SJSA1 (cell line): ENCODE measurements around the gene PCDHA5. TPM values are rescaled to one million over a fixed set of nuclear protein-coding genes. Genes with fewer than 3 reads are reported as not detected.
"Not testable (repeated sequence)": the region's sequence is repeated elsewhere in the genome, so short reads cannot be mapped to it uniquely, and the experiment has no call there.

Source experiments
- DNase-seq, 2 experiments: peaks; one replicate each; pipeline ENCODE4 v3.0.0-alpha.2; 2015 to 2020; ENCODE audit warnings: low spot score in 2 of 2, low read depth in 1 of 2
- H3K27ac ChIP-seq: fragments of 250-450 bp; sonication (Bioruptor Pico); 2 replicates; pipeline ENCODE4 v1.5.1; 2020; ENCODE audit warnings: mild to moderate bottlenecking, moderate library complexity
- H3K27me3 ChIP-seq: fragments of 250-450 bp; sonication (Bioruptor Pico); replicated peaks from 2 replicates; pipeline ENCODE4 v1.5.1; 2020; ENCODE audit warnings: mild to moderate bottlenecking, moderate library complexity
- H3K36me3 ChIP-seq: fragments of 250-450 bp; sonication (Bioruptor Pico); 2 replicates; pipeline ENCODE4 v1.5.1; 2020; ENCODE audit warnings: mild to moderate bottlenecking
- H3K4me1 ChIP-seq: fragments of 250-450 bp; sonication (Bioruptor Pico); replicated peaks from 2 replicates; pipeline ENCODE4 v1.6.1; 2021; ENCODE audit warnings: mild to moderate bottlenecking
- H3K4me3 ChIP-seq: fragments of 250-450 bp; sonication (Bioruptor Pico); 2 replicates; pipeline ENCODE4 v1.5.1; 2020; ENCODE audit warnings: mild to moderate bottlenecking
- H3K9me3 ChIP-seq: fragments of 250-450 bp; sonication (Bioruptor Pico); replicated peaks from 2 replicates; pipeline ENCODE4 v1.5.1; 2020; ENCODE audit warnings: mild to moderate bottlenecking
- total RNA-seq: library from RNA; depleted of rRNA; stranded (reverse); fragments of >200 nt; shearing (Covaris generic); gene quantifications from 2 replicates; pipeline ENCODE4 v1.2.3, GENCODE V29; 2014

Gene PCDHA5
- total RNA-seq, 1 experiment from 2014 or later, result not detected

DNA sequence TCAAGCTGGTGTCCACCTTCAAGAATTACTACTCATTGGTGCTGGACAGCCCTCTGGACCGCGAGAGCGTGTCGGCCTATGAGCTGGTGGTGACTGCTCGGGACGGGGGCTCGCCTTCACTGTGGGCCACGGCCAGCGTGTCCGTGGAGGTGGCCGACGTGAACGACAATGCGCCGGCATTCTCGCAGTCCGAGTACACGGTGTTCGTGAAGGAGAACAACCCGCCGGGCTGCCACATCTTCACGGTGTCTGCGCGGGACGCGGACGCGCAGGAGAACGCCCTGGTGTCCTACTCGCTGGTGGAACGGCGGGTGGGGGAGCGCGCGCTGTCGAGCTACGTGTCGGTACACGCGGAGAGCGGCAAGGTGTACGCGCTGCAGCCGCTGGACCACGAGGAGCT, 19.0 kb upstream of the PCDHA5 start:
- peaks cover 11% of the 10 kb centered on the region; the same call in 1 of the 2 replicates for H3K9me3 ChIP-seq
- DNase-seq, H3K27ac ChIP-seq, H3K4me1 ChIP-seq, H3K27me3 ChIP-seq, H3K4me3 ChIP-seq, H3K36me3 ChIP-seq: not testable (repeated sequence)

DNA sequence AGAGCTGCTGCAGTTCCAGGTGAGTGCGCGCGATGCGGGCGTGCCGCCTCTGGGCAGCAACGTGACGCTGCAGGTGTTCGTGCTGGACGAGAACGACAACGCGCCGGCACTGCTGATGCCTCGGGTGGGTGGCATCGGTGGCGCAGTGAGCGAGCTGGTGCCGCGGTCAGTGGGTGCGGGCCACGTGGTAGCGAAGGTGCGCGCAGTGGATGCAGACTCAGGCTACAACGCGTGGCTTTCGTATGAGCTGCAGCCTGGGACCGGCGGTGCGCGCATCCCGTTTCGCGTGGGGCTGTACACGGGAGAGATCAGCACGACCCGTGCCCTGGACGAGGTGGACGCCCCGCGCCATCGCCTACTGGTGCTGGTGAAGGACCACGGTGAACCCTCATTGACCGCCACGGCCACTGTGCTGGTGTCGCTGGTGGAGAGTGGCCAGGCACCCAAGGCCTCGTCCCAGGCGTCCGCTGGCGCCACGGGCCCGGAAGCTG, 18.6 kb upstream of the PCDHA5 start:
- DNase-seq, result no peak
- H3K36me3 ChIP-seq, result no peaks in the 10 kb centered on the region
- no peak overlapping the region for H3K4me3 ChIP-seq
- H3K27me3 ChIP-seq, result no peaks in the 10 kb centered on the region
- no peaks in the 10 kb centered on the region for H3K4me1 ChIP-seq
- peaks cover 13% of the 10 kb centered on the region; the same call in 1 of the 2 replicates for H3K9me3 ChIP-seq
- no peak overlapping the region for H3K27ac ChIP-seq

DNA sequence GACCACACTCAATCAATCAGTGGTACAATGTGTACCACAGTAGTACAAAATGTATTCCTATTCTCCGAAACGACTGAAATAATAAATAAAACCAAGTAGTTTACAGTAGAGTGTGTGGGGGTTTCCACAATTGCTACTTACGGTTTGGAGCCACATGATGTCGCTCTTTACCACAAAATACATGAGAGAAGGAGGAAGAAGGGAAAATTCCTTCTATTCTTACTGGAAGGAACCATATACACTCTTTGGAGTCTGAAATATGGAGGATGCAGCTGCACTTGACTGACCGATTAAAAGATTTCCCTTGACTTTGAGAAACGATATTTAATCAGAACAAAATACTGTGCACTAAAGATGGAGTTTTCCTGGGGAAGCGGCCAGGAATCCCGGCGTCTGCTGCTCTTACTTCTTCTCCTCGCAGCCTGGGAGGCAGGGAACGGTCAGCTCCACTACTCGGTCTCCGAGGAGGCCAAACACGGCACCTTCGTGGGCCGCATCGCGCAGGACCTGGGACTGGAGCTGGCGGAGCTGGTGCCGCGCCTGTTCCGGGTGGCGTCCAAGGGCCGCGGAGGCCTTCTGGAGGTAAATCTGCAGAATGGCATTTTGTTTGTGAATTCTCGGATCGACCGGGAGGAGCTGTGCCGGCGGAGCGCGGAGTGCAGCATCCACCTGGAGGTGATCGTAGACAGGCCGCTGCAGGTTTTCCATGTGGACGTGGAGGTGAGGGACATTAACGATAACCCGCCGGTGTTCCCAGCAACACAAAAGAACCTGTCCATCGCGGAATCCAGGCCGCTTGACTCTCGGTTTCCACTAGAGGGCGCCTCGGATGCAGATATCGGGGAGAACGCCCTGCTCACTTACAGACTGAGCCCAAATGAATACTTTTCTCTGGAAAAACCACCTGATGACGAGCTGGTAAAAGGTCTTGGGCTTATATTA, 14.3 kb upstream of the PCDHA5 start, which contains the start of gene PCDHA4:
Gene PCDHA4 (plus strand): TSS at position 235 of the 942 bp plus-strand sequence.
- Histone ChIP-seq H3K27me3 (no peaks in the 10 kb centered on the region), H3K36me3 (no peaks in the 10 kb centered on the region), H3K9me3 (peaks cover 13% of the 10 kb centered on the region), H3K4me3 (peak within 1 kb of the TSS; percentile 24), H3K4me1 (no peaks in the 10 kb centered on the region), H3K27ac (no peak within 1 kb of the TSS)
- peak in 1 of 2 experiments; percentile 29 for DNase-seq

DNA sequence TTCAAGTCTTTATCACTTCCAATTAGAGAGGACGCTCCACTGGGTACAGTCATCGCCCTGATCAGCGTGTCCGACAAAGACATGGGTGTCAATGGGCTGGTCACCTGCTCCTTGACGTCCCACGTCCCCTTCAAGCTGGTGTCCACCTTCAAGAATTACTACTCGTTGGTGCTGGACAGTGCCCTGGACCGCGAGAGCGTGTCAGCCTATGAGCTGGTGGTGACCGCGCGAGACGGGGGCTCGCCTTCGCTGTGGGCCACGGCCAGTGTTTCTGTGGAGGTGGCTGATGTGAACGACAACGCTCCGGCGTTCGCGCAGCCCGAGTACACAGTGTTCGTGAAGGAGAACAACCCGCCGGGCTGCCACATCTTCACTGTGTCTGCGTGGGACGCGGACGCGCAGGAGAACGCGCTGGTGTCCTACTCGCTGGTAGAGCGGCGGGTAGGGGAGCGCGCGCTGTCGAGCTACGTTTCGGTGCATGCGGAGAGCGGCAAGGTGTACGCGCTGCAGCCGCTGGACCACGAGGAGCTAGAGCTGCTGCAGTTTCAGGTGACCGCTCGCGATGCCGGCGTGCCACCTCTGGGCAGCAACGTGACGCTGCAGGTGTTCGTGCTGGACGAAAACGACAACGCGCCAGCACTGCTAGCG, 13.0 kb upstream of the PCDHA5 start:
- DNase-seq, H3K27ac ChIP-seq, H3K4me3 ChIP-seq, H3K36me3 ChIP-seq, H3K27me3 ChIP-seq, H3K4me1 ChIP-seq: not testable (repeated sequence)
- H3K9me3 ChIP-seq, result peaks cover 13% of the 10 kb centered on the region; the same call in 1 of the 2 replicates

DNA sequence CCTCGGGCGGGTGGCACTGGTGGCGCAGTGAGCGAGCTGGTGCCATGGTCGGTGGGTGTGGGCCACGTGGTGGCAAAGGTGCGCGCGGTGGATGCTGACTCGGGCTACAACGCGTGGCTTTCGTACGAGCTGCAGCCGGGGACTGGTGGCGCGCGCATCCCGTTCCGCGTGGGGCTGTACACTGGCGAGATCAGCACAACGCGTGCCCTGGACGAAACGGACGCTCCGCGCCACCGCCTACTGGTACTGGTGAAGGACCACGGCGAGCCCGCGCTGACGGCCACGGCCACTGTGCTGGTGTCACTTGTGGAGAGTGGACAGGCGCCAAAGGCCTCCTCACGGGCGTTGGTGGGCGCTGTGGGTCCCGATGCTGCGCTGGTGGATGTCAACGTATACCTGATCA, 12.5 kb upstream of the PCDHA5 start:
- DNase-seq, result no peak
- Histone ChIP-seq H3K4me1 (no peaks in the 10 kb centered on the region), H3K9me3 (peaks cover 13% of the 10 kb centered on the region; the same call in 1 of the 2 replicates), H3K27me3 (no peaks in the 10 kb centered on the region), H3K27ac (no peak overlapping the region), H3K4me3 (no peak overlapping the region), H3K36me3 (no peaks in the 10 kb centered on the region)

DNA sequence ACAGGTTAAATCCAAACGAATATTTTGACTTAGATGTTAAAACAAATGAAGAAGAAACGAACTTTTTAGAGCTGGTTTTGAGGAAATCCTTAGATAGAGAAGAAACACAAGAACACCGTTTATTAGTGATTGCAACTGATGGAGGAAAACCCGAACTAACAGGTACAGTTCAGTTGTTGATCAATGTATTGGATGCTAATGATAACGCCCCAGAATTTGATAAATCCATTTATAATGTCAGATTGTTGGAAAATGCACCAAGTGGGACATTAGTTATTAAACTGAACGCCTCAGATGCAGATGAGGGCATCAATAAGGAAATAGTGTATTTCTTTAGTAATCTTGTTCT, 842 bp downstream of the PCDHA5 start:
- no peak for DNase-seq
- H3K27me3 ChIP-seq, result no peaks in the 10 kb centered on the region; the same call in 1 of the 2 replicates

DNA sequence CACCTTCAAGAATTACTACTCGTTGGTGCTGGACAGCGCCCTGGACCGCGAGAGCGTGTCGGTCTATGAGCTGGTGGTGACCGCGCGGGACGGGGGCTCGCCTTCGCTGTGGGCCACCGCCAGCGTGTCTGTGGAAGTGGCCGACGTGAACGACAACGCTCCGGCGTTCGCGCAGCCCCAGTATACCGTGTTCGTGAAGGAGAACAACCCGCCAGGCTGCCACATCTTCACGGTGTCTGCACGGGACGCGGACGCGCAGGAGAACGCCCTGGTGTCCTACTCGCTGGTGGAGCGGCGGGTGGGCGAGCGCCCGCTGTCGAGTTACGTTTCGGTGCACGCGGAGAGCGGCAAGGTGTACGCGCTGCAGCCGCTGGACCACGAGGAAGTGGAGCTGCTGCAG, 1.6 kb downstream of the PCDHA5 start:
- not testable (repeated sequence) for H3K4me1 ChIP-seq, H3K4me3 ChIP-seq, H3K27me3 ChIP-seq, DNase-seq, H3K36me3 ChIP-seq, H3K9me3 ChIP-seq, H3K27ac ChIP-seq

More for the DNA sequence above, 842 bp downstream of the PCDHA5 start:
- Histone ChIP-seq H3K4me1 (no peaks in the 10 kb centered on the region), H3K4me3 (no peak overlapping the region), H3K9me3 (no peaks in the 10 kb centered on the region), H3K36me3 (no peaks in the 10 kb centered on the region), H3K27ac (no peak overlapping the region)

DNA sequence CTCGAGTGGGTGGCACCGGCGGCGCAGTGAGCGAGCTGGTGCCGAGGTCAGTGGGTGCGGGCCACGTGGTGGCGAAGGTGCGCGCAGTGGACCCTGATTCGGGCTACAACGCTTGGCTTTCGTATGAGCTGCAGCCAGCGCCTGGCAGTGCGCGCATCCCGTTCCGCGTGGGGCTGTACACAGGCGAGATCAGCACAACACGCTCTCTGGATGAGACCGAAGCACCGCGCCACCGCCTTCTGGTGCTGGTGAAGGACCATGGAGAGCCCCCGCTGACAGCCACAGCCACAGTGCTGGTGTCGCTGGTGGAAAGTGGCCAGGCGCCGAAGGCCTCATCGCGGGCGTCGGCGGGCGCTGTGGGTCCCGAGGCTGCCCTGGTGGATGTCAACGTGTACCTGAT, 2.1 kb downstream of the PCDHA5 start:
- H3K27me3 ChIP-seq, result no peaks in the 10 kb centered on the region; the same call in 1 of the 2 replicates
- no peak overlapping the region for H3K4me3 ChIP-seq
- H3K27ac ChIP-seq, result no peak overlapping the region
- no peak for DNase-seq
- H3K9me3 ChIP-seq, result no peaks in the 10 kb centered on the region
- H3K4me1 ChIP-seq, result no peaks in the 10 kb centered on the region
- no peaks in the 10 kb centered on the region for H3K36me3 ChIP-seq

DNA sequence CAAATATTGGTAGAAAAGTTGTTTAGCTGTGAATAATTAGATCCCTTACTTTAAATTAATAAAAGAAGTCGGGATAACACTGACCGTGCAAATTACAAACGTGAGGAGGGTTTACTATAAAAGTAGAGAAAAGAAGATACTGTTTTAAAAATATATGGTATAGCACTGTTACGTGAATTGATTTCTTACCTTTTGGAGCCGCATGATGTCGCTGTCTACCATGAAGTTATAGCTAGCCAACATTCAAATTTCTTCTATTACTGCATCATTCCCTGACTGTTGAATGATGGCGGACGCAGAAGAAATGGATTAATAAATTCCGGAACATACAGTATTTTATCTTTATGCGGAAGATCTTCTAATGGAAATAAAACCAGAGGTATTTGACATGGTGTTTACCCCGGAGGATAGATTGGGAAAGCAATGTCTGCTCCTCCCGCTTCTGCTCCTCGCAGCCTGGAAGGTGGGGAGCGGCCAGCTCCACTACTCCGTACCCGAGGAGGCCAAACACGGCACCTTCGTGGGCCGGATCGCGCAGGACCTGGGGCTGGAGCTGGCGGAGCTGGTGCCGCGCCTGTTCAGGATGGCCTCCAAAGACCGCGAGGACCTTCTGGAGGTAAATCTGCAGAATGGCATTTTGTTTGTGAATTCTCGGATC, 6.4 kb downstream of the PCDHA5 start, which contains the start of gene PCDHA6:
Gene PCDHA6 (plus strand): TSS at position 257 of the 658 bp plus-strand sequence. CDS start 132 bp downstream, at position 389.
- no peaks in the 10 kb centered on the region for H3K4me1 ChIP-seq
- H3K9me3 ChIP-seq, result peaks cover 5% of the 10 kb centered on the region; the same call in 1 of the 2 replicates
- H3K36me3 ChIP-seq, result no peaks in the 10 kb centered on the region
- H3K27ac ChIP-seq, result no peak within 1 kb of the TSS
- H3K4me3 ChIP-seq, result no peak within 1 kb of the TSS
- no peaks in the 10 kb centered on the region for H3K27me3 ChIP-seq
- DNase-seq, result no peak

DNA sequence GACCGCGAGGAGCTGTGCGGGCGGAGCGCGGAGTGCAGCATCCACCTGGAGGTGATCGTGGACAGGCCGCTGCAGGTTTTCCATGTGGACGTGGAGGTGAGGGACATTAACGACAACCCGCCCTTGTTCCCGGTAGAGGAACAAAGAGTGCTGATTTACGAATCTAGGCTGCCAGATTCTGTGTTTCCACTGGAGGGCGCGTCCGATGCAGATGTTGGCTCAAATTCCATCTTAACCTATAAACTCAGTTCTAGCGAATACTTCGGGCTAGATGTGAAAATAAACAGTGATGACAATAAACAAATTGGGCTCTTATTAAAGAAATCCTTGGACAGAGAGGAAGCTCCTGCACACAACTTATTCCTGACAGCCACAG, 6.9 kb downstream of the PCDHA5 start:
- no peaks in the 10 kb centered on the region for H3K27me3 ChIP-seq
- no peak for DNase-seq
- H3K36me3 ChIP-seq, result no peaks in the 10 kb centered on the region
- no peak overlapping the region for H3K27ac ChIP-seq
- no peak overlapping the region for H3K4me3 ChIP-seq
- H3K9me3 ChIP-seq, result peaks cover 5% of the 10 kb centered on the region; the same call in 1 of the 2 replicates
- no peaks in the 10 kb centered on the region for H3K4me1 ChIP-seq

DNA sequence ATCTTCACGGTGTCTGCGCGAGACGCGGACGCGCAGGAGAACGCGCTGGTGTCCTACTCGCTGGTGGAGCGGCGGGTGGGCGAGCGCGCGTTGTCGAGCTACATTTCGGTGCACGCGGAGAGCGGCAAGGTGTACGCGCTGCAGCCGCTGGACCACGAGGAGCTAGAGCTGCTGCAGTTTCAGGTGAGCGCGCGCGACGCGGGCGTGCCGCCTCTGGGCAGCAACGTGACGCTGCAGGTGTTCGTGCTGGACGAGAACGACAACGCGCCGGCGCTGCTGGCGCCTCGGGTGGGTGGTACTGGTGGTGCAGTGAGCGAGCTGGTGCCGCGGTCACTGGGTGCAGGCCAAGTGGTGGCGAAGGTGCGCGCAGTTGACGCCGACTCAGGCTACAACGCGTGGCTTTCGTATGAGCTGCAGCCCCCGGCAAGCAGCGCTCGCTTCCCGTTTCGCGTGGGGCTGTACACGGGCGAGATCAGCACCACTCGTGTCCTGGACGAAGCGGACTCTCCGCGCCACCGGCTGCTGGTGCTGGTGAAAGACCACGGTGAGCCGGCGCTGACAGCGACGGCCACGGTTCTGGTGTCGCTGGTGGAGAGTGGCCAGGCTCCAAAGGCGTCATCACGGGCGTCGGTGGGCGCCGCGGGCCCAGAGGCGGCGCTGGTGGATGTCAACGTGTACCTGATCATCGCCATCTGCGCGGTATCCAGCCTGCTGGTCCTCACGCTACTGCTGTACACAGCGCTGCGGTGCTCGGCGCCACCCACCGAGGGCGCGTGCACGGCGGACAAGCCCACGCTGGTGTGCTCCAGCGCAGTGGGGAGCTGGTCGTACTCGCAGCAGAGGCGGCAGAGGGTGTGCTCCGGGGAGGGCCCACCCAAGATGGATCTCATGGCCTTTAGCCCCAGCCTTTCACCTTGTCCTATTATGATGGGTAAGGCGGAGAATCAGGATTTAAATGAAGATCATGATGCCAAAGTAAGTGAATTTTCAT, 8.4 kb downstream of the PCDHA5 start:
- H3K4me1 ChIP-seq, H3K27me3 ChIP-seq, H3K4me3 ChIP-seq, H3K27ac ChIP-seq, DNase-seq, H3K9me3 ChIP-seq, H3K36me3 ChIP-seq: not testable (repeated sequence)

DNA sequence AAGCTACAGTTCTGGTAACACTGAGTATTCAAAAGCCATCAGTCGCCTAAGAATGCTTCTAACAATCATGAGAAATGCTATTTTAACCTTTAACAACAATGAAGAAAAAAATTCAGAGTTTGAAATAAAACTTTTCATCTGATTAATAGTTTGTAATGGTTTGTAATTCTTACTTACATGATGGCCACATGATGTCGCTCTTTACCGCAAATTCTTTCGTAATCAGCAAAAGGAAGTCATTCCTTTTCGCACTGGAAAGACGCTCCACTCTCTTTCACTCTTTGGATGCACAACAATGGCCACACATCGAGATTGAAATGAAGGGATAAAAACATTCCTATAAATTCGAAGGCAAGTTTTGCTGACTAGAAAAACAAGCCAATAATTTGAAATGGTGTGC, 12.6 kb downstream of the PCDHA5 start, which contains the start of gene PCDHA7:
Gene PCDHA7 (plus strand): TSS at position 277 of the 400 bp plus-strand sequence. CDS start 115 bp downstream, at position 392.
- no peaks in the 10 kb centered on the region for H3K4me1 ChIP-seq
- no peak within 1 kb of the TSS for H3K27ac ChIP-seq
- no peaks in the 10 kb centered on the region for H3K36me3 ChIP-seq
- no peaks in the 10 kb centered on the region for H3K27me3 ChIP-seq
- DNase-seq, result no peak
- no peak within 1 kb of the TSS for H3K4me3 ChIP-seq
- peaks cover 8% of the 10 kb centered on the region for H3K9me3 ChIP-seq
